ENCODE results near the gene STARD13.

The STARD13 gene

GRCh38 chr13:33080972-33081590 is 204.5 kb downstream of the STARD13 start:
- H3K36me3 ChIP-seq (ENCODE audit: control insufficient read depth in 5 of 5, insufficient read depth in 5 of 5, low read length in 5 of 5): no peaks in the 10 kb centered on the region
- no peaks in the 10 kb centered on the region for H3K27me3 ChIP-seq (ENCODE audit: control insufficient read depth in 5 of 5, insufficient read depth in 4 of 5, low read length in 5 of 5)
- H3K4me3 ChIP-seq (ENCODE audit: low read depth in 1 of 5, low read length in 5 of 5): no peak overlapping the region
- no peaks in the 10 kb centered on the region for H3K4me1 ChIP-seq (ENCODE audit: control insufficient read depth in 5 of 5, insufficient read depth in 5 of 5, low read length in 5 of 5)
- no peak overlapping the region for H3K27ac ChIP-seq (ENCODE audit: low read depth, low read length)
- no peak overlapping the region for H3K9ac ChIP-seq (ENCODE audit: low read length in 5 of 5)
- H3K9me3 ChIP-seq (ENCODE audit: control insufficient read depth in 5 of 5, low read length in 5 of 5): no peaks in the 10 kb centered on the region

GRCh38 chr13:33079960-33080359 is 205.6 kb downstream of the STARD13 start:
- no peak overlapping the region for H3K27ac ChIP-seq (ENCODE audit: low read depth, low read length)

GRCh38 chr13:33078263-33078662 is 207.3 kb downstream of the STARD13 start:
- H3K27ac ChIP-seq (ENCODE audit: low read depth, low read length): no peak overlapping the region
- no peaks in the 10 kb centered on the region for H3K9me3 ChIP-seq (ENCODE audit: control insufficient read depth in 5 of 5, low read length in 5 of 5)
- H3K9ac ChIP-seq (ENCODE audit: low read length in 5 of 5): no peak overlapping the region
- H3K27me3 ChIP-seq (ENCODE audit: control insufficient read depth in 5 of 5, insufficient read depth in 4 of 5, low read length in 5 of 5): no peaks in the 10 kb centered on the region
- H3K36me3 ChIP-seq (ENCODE audit: control insufficient read depth in 5 of 5, insufficient read depth in 5 of 5, low read length in 5 of 5): no peaks in the 10 kb centered on the region
- no peak overlapping the region for H3K4me3 ChIP-seq (ENCODE audit: low read depth in 1 of 5, low read length in 5 of 5)
- no peaks in the 10 kb centered on the region for H3K4me1 ChIP-seq (ENCODE audit: control insufficient read depth in 5 of 5, insufficient read depth in 5 of 5, low read length in 5 of 5)

More at GRCh38 chr13:33079960-33080359, 205.6 kb downstream of the STARD13 start:
- no peaks in the 10 kb centered on the region for H3K9me3 ChIP-seq (ENCODE audit: control insufficient read depth in 5 of 5, low read length in 5 of 5)
- H3K36me3 ChIP-seq (ENCODE audit: control insufficient read depth in 5 of 5, insufficient read depth in 5 of 5, low read length in 5 of 5): no peaks in the 10 kb centered on the region
- no peak overlapping the region for H3K9ac ChIP-seq (ENCODE audit: low read length in 5 of 5)
- no peaks in the 10 kb centered on the region for H3K27me3 ChIP-seq (ENCODE audit: control insufficient read depth in 5 of 5, insufficient read depth in 4 of 5, low read length in 5 of 5)
- no peak overlapping the region for H3K4me3 ChIP-seq (ENCODE audit: low read depth in 1 of 5, low read length in 5 of 5)
- H3K4me1 ChIP-seq (ENCODE audit: control insufficient read depth in 5 of 5, insufficient read depth in 5 of 5, low read length in 5 of 5): no peaks in the 10 kb centered on the region

- no peak overlapping the region for H3K27ac ChIP-seq (ENCODE audit: low read depth, low read length)
- no peaks in the 10 kb centered on the region for H3K9me3 ChIP-seq (ENCODE audit: control insufficient read depth in 5 of 5, low read length in 5 of 5)
- H3K4me1 ChIP-seq (ENCODE audit: control insufficient read depth in 5 of 5, insufficient read depth in 5 of 5, low read length in 5 of 5): no peaks in the 10 kb centered on the region
- H3K9ac ChIP-seq (ENCODE audit: low read length in 5 of 5): no peak overlapping the region
- H3K27me3 ChIP-seq (ENCODE audit: control insufficient read depth in 5 of 5, insufficient read depth in 4 of 5, low read length in 5 of 5): no peaks in the 10 kb centered on the region
- H3K4me3 ChIP-seq (ENCODE audit: low read depth in 1 of 5, low read length in 5 of 5): no peak overlapping the region
- H3K36me3 ChIP-seq (ENCODE audit: control insufficient read depth in 5 of 5, insufficient read depth in 5 of 5, low read length in 5 of 5): no peaks in the 10 kb centered on the region
Observed at GRCh38 chr13:33076001-33076992, 209.3 kb downstream of the STARD13 start.

- H3K9ac ChIP-seq (ENCODE audit: low read length in 5 of 5): no peak overlapping the region
- H3K4me3 ChIP-seq (ENCODE audit: low read depth in 1 of 5, low read length in 5 of 5): no peak overlapping the region
- no peaks in the 10 kb centered on the region for H3K27me3 ChIP-seq (ENCODE audit: control insufficient read depth in 5 of 5, insufficient read depth in 4 of 5, low read length in 5 of 5)
- peaks cover 0 to 3% (median 0%) of the 10 kb centered on the region in 5 donors for H3K4me1 ChIP-seq (ENCODE audit: control insufficient read depth in 5 of 5, insufficient read depth in 5 of 5, low read length in 5 of 5)
- H3K27ac ChIP-seq (ENCODE audit: low read depth, low read length): no peak overlapping the region
- H3K9me3 ChIP-seq (ENCODE audit: control insufficient read depth in 5 of 5, low read length in 5 of 5): no peaks in the 10 kb centered on the region
- H3K36me3 ChIP-seq (ENCODE audit: control insufficient read depth in 5 of 5, insufficient read depth in 5 of 5, low read length in 5 of 5): no peaks in the 10 kb centered on the region
Observed at GRCh38 chr13:33073338-33073737, 212.2 kb downstream of the STARD13 start.

- no peaks in the 10 kb centered on the region for H3K9me3 ChIP-seq (ENCODE audit: control insufficient read depth in 5 of 5, low read length in 5 of 5)
- H3K4me1 ChIP-seq (ENCODE audit: control insufficient read depth in 5 of 5, insufficient read depth in 5 of 5, low read length in 5 of 5): peaks cover 0 to 3% (median 0%) of the 10 kb centered on the region in 5 donors
- no peak overlapping the region for H3K27ac ChIP-seq (ENCODE audit: low read depth, low read length)
- no peak overlapping the region for H3K9ac ChIP-seq (ENCODE audit: low read length in 5 of 5)
- H3K36me3 ChIP-seq (ENCODE audit: control insufficient read depth in 5 of 5, insufficient read depth in 5 of 5, low read length in 5 of 5): no peaks in the 10 kb centered on the region
- H3K27me3 ChIP-seq (ENCODE audit: control insufficient read depth in 5 of 5, insufficient read depth in 4 of 5, low read length in 5 of 5): no peaks in the 10 kb centered on the region
- no peak overlapping the region for H3K4me3 ChIP-seq (ENCODE audit: low read depth in 1 of 5, low read length in 5 of 5)
Observed at GRCh38 chr13:33072759-33073158, 212.8 kb downstream of the STARD13 start.

- H3K4me1 ChIP-seq (ENCODE audit: control insufficient read depth in 5 of 5, insufficient read depth in 5 of 5, low read length in 5 of 5): peaks cover 0 to 3% (median 0%) of the 10 kb centered on the region in 5 donors
- no peaks in the 10 kb centered on the region for H3K9me3 ChIP-seq (ENCODE audit: control insufficient read depth in 5 of 5, low read length in 5 of 5)
- no peaks in the 10 kb centered on the region for H3K27me3 ChIP-seq (ENCODE audit: control insufficient read depth in 5 of 5, insufficient read depth in 4 of 5, low read length in 5 of 5)
- H3K36me3 ChIP-seq (ENCODE audit: control insufficient read depth in 5 of 5, insufficient read depth in 5 of 5, low read length in 5 of 5): no peaks in the 10 kb centered on the region
- H3K27ac ChIP-seq (ENCODE audit: low read depth, low read length): no peak overlapping the region
- H3K4me3 ChIP-seq (ENCODE audit: low read depth in 1 of 5, low read length in 5 of 5): no peak overlapping the region
- H3K9ac ChIP-seq (ENCODE audit: low read length in 5 of 5): no peak overlapping the region
Observed at GRCh38 chr13:33072282-33072681, 213.3 kb downstream of the STARD13 start.

GRCh38 chr13:33070713-33071112 is 214.8 kb downstream of the STARD13 start:
- no peak overlapping the region for H3K27ac ChIP-seq (ENCODE audit: low read depth, low read length)
- no peaks in the 10 kb centered on the region for H3K9me3 ChIP-seq (ENCODE audit: control insufficient read depth in 5 of 5, low read length in 5 of 5)
- H3K27me3 ChIP-seq (ENCODE audit: control insufficient read depth in 5 of 5, insufficient read depth in 4 of 5, low read length in 5 of 5): no peaks in the 10 kb centered on the region
- no peak overlapping the region for H3K4me3 ChIP-seq (ENCODE audit: low read depth in 1 of 5, low read length in 5 of 5)
- H3K36me3 ChIP-seq (ENCODE audit: control insufficient read depth in 5 of 5, insufficient read depth in 5 of 5, low read length in 5 of 5): peaks cover 0 to 7% (median 4%) of the 10 kb centered on the region in 5 donors
- peaks cover 0 to 3% (median 0%) of the 10 kb centered on the region in 5 donors for H3K4me1 ChIP-seq (ENCODE audit: control insufficient read depth in 5 of 5, insufficient read depth in 5 of 5, low read length in 5 of 5)
- no peak overlapping the region for H3K9ac ChIP-seq (ENCODE audit: low read length in 5 of 5)

- Histone ChIP-seq H3K9me3 (ENCODE audit: control insufficient read depth in 5 of 5, low read length in 5 of 5) (no peaks in the 10 kb centered on the region), H3K27ac (ENCODE audit: low read depth, low read length) (no peak overlapping the region), H3K4me3 (ENCODE audit: low read depth in 1 of 5, low read length in 5 of 5) (no peak overlapping the region), H3K36me3 (ENCODE audit: control insufficient read depth in 5 of 5, insufficient read depth in 5 of 5, low read length in 5 of 5) (peaks cover 0 to 7% (median 4%) of the 10 kb centered on the region in 5 donors), H3K27me3 (ENCODE audit: control insufficient read depth in 5 of 5, insufficient read depth in 4 of 5, low read length in 5 of 5) (no peaks in the 10 kb centered on the region), H3K4me1 (ENCODE audit: control insufficient read depth in 5 of 5, insufficient read depth in 5 of 5, low read length in 5 of 5) (peaks cover 0 to 3% (median 0%) of the 10 kb centered on the region in 5 donors), H3K9ac (ENCODE audit: low read length in 5 of 5) (no peak overlapping the region)
Observed at GRCh38 chr13:33069365-33069764, 216.2 kb downstream of the STARD13 start.

- no peak overlapping the region for H3K4me3 ChIP-seq (ENCODE audit: low read depth in 1 of 5, low read length in 5 of 5)
- H3K27me3 ChIP-seq (ENCODE audit: control insufficient read depth in 5 of 5, insufficient read depth in 4 of 5, low read length in 5 of 5): no peaks in the 10 kb centered on the region
- H3K36me3 ChIP-seq (ENCODE audit: control insufficient read depth in 5 of 5, insufficient read depth in 5 of 5, low read length in 5 of 5): peaks cover 0 to 16% (median 7%) of the 10 kb centered on the region in 5 donors
- H3K27ac ChIP-seq (ENCODE audit: low read depth, low read length): no peak overlapping the region
- peaks cover 0 to 3% (median 0%) of the 10 kb centered on the region in 5 donors for H3K4me1 ChIP-seq (ENCODE audit: control insufficient read depth in 5 of 5, insufficient read depth in 5 of 5, low read length in 5 of 5)
- no peak overlapping the region for H3K9ac ChIP-seq (ENCODE audit: low read length in 5 of 5)
- H3K9me3 ChIP-seq (ENCODE audit: control insufficient read depth in 5 of 5, low read length in 5 of 5): no peaks in the 10 kb centered on the region
Observed at GRCh38 chr13:33066329-33066728, 219.2 kb downstream of the STARD13 start.

All from subcutaneous abdominal adipose tissue (tissue), 5 donors.